Measurements from ENCODE around the gene PXYLP1. TPM values are rescaled to one million over a fixed set of nuclear protein-coding genes. Genes with fewer than 3 reads are reported as not detected.
A peak's percentile ranks its signal among the peaks of the same experiment; 100 is the strongest.

Gene PXYLP1
- total and polyA plus RNA-seq, 2 experiments from 2014 or later = 21.3 to 25.8 TPM

DNA sequence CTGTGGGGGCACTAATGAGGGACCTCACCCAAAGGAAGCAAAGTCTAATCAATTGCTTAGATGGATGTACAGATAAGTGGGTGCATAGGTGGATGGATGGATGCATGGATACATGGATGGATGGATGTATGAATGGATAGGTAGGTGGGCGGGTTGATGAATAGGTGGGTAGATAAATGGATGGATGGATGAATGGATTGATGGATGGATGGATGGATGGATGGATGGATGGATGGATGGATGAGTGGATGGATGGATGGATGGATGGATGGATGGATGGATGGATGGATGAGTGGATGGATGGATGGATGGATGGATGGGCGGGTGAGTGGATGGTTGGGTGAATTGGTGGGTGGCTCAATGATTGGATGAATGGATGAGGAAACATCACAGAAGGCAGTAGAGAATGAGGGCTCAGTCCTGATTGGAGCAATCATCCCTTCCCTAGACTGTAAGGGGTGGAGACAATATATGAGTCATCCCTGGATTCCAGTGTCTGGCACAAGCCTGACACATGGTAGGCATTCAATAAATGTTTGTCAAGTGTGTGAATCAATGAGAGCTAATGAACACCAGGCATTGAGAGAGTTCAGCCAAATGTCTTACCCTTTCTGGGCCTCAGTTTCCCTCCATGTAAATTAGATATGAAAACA is 40.4 kb upstream of the PXYLP1 start:
- Histone ChIP-seq H3K9me2 (replicated peaks; ENCODE audit: insufficient read depth) (no peaks in the 10 kb centered on the region), H3K27me3 (peaks cover 5% of the 10 kb centered on the region), H3K27ac (no peak overlapping the region), H3K79me2 (no peaks in the 10 kb centered on the region), H4K20me1 (ENCODE audit: insufficient read depth, poor library complexity, severe bottlenecking) (no peaks in the 10 kb centered on the region), H3K4me3 (no peak overlapping the region), H3K4me2 (no peak overlapping the region), H2AFZ (no peak overlapping the region), H3K4me1 (ENCODE audit: insufficient read depth) (no peaks in the 10 kb centered on the region), H3K9me3 (ENCODE audit: low read depth) (no peaks in the 10 kb centered on the region), H3K36me3 (replicated peaks; ENCODE audit: insufficient read depth, low read depth) (no peaks in the 10 kb centered on the region)
- no peak for DNase-seq (ENCODE audit: low spot score)
- TF ChIP-seq EZH2phosphoT487 (IDR thresholded peaks at IDR 0.05; ENCODE audit: low read depth, severe bottlenecking, unreplicated experiment) (no peak), EZH2 (IDR thresholded peaks at IDR 0.05; ENCODE audit: borderline replicate concordance) (no peak)
- TF ChIP-seq, protein P1, sequence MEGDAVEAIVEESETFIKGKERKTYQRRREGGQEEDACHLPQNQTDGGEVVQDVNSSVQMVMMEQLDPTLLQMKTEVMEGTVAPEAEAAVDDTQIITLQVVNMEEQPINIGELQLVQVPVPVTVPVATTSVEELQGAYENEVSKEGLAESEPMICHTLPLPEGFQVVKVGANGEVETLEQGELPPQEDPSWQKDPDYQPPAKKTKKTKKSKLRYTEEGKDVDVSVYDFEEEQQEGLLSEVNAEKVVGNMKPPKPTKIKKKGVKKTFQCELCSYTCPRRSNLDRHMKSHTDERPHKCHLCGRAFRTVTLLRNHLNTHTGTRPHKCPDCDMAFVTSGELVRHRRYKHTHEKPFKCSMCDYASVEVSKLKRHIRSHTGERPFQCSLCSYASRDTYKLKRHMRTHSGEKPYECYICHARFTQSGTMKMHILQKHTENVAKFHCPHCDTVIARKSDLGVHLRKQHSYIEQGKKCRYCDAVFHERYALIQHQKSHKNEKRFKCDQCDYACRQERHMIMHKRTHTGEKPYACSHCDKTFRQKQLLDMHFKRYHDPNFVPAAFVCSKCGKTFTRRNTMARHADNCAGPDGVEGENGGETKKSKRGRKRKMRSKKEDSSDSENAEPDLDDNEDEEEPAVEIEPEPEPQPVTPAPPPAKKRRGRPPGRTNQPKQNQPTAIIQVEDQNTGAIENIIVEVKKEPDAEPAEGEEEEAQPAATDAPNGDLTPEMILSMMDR (IDR thresholded peaks at IDR 0.05; ENCODE audit: poor library complexity) = no peak
- 94% methylated on average over 2 of the region's 2 CpGs for WGBS (ENCODE audit: low lambda C conversion rate, missing lambda C conversion rate)

DNA sequence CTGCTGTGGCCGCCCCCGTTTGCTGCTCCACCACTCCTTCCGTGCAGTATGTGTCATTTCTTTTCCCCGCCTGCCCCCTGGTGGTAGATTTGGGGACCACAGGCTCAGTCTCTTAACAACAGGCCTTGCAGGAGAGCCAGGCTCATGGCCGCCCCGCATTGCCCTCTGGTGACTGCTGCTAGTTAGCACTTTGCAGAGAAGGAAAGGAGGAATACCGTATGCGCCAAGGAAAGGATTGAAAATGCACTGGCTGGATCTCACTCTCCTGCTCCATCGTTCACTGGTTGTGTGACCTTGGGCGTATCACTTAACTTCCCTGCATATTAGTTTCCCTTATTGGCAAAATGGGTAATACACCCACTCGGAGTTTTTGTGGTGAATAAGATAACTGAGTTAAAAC is 39.3 kb upstream of the PXYLP1 start:
- H3K27me3 ChIP-seq = peaks cover 11% of the 10 kb centered on the region
- no peaks in the 10 kb centered on the region for H3K9me2 ChIP-seq (replicated peaks; ENCODE audit: insufficient read depth)
- H4K20me1 ChIP-seq (ENCODE audit: insufficient read depth, poor library complexity, severe bottlenecking) = no peaks in the 10 kb centered on the region
- H3K4me3 ChIP-seq = no peak overlapping the region
- no peak overlapping the region for H3K27ac ChIP-seq
- DNase-seq (ENCODE audit: low spot score) = peak; percentile 96
- TF ChIP-seq EZH2 (IDR thresholded peaks at IDR 0.05; ENCODE audit: borderline replicate concordance) = no peak
- TF ChIP-seq, protein P1 (IDR thresholded peaks at IDR 0.05; ENCODE audit: poor library complexity) = peak; percentile 100
- TF ChIP-seq EZH2phosphoT487 (IDR thresholded peaks at IDR 0.05; ENCODE audit: low read depth, severe bottlenecking, unreplicated experiment) = no peak
- no peaks in the 10 kb centered on the region for H3K9me3 ChIP-seq (ENCODE audit: low read depth)
- 13% methylated on average over 11 of the region's 11 CpGs for WGBS (ENCODE audit: low lambda C conversion rate, missing lambda C conversion rate)
- no peak overlapping the region for H2AFZ ChIP-seq
- H3K79me2 ChIP-seq = no peaks in the 10 kb centered on the region
- H3K4me2 ChIP-seq = no peak overlapping the region
- no peaks in the 10 kb centered on the region for H3K4me1 ChIP-seq (ENCODE audit: insufficient read depth)
- H3K36me3 ChIP-seq (replicated peaks; ENCODE audit: insufficient read depth, low read depth) = no peaks in the 10 kb centered on the region

DNA sequence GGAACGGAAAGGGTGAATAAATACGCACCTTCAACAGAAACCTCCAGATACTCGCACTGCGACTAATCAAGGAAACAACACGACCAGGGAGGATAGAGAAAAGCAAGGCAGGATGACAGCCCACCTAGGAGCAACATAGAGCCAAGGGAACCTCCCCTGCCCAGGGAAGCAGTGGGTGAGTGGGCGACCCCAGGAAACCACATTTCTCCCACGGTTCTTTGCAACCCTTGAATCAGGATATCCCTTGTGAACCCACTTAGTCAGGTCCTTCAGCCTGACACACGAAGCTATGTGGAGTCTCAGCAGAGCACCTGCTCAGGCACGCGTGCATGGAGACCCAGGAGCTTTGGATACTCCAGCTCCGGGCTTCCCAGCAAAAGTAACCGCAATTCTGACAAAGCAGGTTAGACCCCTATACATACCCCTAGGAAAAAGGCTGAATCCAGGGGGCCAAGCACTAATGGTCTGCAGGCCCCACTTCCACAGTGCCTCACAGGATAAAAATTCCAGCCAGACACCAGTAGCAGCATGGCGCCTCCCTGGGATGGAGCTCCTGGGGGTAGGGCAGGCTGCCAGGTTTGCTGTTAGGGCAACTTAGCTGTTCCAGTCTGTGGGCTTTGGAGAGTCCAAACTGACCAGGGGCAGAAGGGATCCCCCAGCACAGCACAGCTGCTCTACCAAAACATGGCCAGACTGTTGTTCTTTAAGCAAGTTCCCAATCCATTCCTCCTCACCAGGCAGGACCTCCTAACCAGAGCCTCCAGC is 38.4 kb upstream of the PXYLP1 start:
- 92% methylated on average over 13 of the region's 13 CpGs for WGBS (ENCODE audit: low lambda C conversion rate, missing lambda C conversion rate)
- TF ChIP-seq, protein P1 (IDR thresholded peaks at IDR 0.05; ENCODE audit: poor library complexity) = no peak
- no peak for TF ChIP-seq EZH2phosphoT487 (IDR thresholded peaks at IDR 0.05; ENCODE audit: low read depth, severe bottlenecking, unreplicated experiment)
- TF ChIP-seq EZH2 (IDR thresholded peaks at IDR 0.05; ENCODE audit: borderline replicate concordance) = no peak
- H3K79me2 ChIP-seq = no peaks in the 10 kb centered on the region
- no peaks in the 10 kb centered on the region for H3K9me2 ChIP-seq (replicated peaks; ENCODE audit: insufficient read depth)
- H2AFZ ChIP-seq = no peak overlapping the region
- H3K36me3 ChIP-seq (replicated peaks; ENCODE audit: insufficient read depth, low read depth) = no peaks in the 10 kb centered on the region
- no peak overlapping the region for H3K4me3 ChIP-seq
- no peak overlapping the region for H3K27ac ChIP-seq
- H4K20me1 ChIP-seq (ENCODE audit: insufficient read depth, poor library complexity, severe bottlenecking) = no peaks in the 10 kb centered on the region
- no peaks in the 10 kb centered on the region for H3K4me1 ChIP-seq (ENCODE audit: insufficient read depth)
- no peak for DNase-seq (ENCODE audit: low spot score)
- H3K27me3 ChIP-seq = peaks cover 15% of the 10 kb centered on the region
- no peaks in the 10 kb centered on the region for H3K9me3 ChIP-seq (ENCODE audit: low read depth)
- H3K4me2 ChIP-seq = no peak overlapping the region

Measured in hepatocyte (in vitro differentiated cells).